ENCODE measurements around the gene OCRL.

The OCRL gene

DNA sequence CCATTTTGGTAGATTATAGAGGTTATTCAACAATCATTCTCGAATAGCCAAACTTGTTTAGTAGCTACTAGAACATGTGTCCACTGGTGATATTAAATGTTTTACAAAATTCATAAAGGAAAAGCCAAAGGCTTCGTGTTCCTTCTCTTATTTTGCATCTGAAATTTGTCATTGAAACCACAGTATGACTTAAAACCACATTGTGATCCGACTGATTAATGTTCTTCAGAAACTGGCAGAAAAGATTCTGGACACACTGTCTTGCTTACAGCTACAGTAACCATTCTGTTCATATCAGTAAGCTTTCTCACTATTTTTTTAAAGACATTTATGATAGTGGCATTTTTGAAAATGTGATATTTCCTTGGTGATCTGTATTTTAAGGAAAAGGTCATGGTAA is 14.2 kb upstream of the OCRL start:
- TF ChIP-seq EP300 (IDR thresholded peaks at IDR 0.05; ENCODE audit: borderline replicate concordance) (no peak), CEBPB (IDR thresholded peaks at IDR 0.05) (no peak), CREB1 (IDR thresholded peaks at IDR 0.05; ENCODE audit: low read depth) (no peak), EGR1 (IDR thresholded peaks at IDR 0.05) (no peak), YY1 (IDR thresholded peaks at IDR 0.05; ENCODE audit: low read depth) (no peak)
- TF ChIP-seq, protein P1, sequence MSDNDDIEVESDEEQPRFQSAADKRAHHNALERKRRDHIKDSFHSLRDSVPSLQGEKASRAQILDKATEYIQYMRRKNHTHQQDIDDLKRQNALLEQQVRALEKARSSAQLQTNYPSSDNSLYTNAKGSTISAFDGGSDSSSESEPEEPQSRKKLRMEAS (IDR thresholded peaks at IDR 0.05) = no peak

DNA sequence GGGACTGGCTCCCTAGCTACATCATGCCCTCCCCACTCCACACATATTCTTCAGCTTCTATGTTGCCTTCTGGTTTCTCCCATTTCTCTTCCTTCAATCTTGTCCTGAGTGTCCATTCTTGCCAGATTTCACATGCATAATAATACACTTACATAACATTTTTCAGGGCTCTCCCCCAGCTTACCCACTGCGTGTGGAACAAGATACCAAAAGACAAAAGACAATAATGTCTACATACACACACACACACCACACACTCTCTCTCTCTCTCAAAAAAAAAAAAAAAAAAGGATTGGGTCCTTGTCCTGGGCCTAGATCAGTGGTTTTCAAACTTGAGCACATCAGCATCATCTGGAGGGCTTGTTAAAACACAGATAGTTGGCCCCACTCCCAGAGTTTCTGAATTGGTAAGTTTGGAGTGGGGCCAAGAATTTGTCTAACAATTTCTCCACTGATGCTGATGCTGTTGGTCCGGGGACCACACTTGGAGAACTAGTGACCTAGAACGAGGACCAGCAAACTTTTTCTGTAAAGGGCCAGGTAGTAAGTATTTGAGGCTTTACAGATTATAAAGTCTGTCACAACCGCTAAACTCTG is 10.3 kb upstream of the OCRL start:
- no peak for TF ChIP-seq ZBTB7A (IDR thresholded peaks at IDR 0.05; ENCODE audit: low read depth)
- TF ChIP-seq TEAD4 (IDR thresholded peaks at IDR 0.05) = no peak
- TF ChIP-seq, protein P1 (IDR thresholded peaks at IDR 0.05) = no peak
- TF ChIP-seq EP300 (IDR thresholded peaks at IDR 0.05; ENCODE audit: borderline replicate concordance) = no peak
- TF ChIP-seq, protein P2, sequence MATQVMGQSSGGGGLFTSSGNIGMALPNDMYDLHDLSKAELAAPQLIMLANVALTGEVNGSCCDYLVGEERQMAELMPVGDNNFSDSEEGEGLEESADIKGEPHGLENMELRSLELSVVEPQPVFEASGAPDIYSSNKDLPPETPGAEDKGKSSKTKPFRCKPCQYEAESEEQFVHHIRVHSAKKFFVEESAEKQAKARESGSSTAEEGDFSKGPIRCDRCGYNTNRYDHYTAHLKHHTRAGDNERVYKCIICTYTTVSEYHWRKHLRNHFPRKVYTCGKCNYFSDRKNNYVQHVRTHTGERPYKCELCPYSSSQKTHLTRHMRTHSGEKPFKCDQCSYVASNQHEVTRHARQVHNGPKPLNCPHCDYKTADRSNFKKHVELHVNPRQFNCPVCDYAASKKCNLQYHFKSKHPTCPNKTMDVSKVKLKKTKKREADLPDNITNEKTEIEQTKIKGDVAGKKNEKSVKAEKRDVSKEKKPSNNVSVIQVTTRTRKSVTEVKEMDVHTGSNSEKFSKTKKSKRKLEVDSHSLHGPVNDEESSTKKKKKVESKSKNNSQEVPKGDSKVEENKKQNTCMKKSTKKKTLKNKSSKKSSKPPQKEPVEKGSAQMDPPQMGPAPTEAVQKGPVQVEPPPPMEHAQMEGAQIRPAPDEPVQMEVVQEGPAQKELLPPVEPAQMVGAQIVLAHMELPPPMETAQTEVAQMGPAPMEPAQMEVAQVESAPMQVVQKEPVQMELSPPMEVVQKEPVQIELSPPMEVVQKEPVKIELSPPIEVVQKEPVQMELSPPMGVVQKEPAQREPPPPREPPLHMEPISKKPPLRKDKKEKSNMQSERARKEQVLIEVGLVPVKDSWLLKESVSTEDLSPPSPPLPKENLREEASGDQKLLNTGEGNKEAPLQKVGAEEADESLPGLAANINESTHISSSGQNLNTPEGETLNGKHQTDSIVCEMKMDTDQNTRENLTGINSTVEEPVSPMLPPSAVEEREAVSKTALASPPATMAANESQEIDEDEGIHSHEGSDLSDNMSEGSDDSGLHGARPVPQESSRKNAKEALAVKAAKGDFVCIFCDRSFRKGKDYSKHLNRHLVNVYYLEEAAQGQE (IDR thresholded peaks at IDR 0.05; ENCODE audit: low read depth) = no peak
- no peak for TF ChIP-seq CEBPB (IDR thresholded peaks at IDR 0.05)
- TF ChIP-seq FOXM1 (IDR thresholded peaks at IDR 0.05; ENCODE audit: borderline replicate concordance, low read depth) = no peak
- TF ChIP-seq, protein P3, sequence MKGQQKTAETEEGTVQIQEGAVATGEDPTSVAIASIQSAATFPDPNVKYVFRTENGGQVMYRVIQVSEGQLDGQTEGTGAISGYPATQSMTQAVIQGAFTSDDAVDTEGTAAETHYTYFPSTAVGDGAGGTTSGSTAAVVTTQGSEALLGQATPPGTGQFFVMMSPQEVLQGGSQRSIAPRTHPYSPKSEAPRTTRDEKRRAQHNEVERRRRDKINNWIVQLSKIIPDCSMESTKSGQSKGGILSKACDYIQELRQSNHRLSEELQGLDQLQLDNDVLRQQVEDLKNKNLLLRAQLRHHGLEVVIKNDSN (IDR thresholded peaks at IDR 0.05) = no peak
- TF ChIP-seq TAF1 (IDR thresholded peaks at IDR 0.05; ENCODE audit: low read depth) = no peak
- TF ChIP-seq CREB1 (IDR thresholded peaks at IDR 0.05; ENCODE audit: low read depth) = no peak
- TF ChIP-seq NFIC (IDR thresholded peaks at IDR 0.05) = no peak
- TF ChIP-seq YY1 (IDR thresholded peaks at IDR 0.05; ENCODE audit: low read depth) = no peak
- no peak for TF ChIP-seq EGR1 (IDR thresholded peaks at IDR 0.05)
- no peak for TF ChIP-seq RAD21 (IDR thresholded peaks at IDR 0.05; ENCODE audit: low read depth)

DNA sequence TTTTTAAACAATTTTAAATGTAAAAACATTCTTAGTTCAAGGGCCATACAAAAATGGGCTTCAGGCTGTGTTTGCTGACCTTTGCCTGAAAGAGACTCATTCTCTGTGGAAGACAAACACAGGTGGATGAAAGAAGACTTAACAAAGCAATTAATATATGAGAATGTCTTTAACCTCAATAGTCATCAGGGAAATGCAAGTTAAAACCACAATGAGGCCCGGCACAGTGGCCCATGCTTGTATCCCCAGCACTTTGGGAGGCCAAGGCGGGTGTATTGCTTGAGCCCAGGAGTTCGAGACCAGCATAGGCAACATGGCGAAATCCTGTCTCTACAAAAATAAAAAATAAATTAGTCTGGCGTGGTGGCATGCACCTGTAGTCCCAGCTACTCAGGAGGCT is 9.6 kb upstream of the OCRL start:
- TF ChIP-seq EP300 (IDR thresholded peaks at IDR 0.05; ENCODE audit: borderline replicate concordance) (no peak), TAF1 (IDR thresholded peaks at IDR 0.05; ENCODE audit: low read depth) (no peak), TCF12 (IDR thresholded peaks at IDR 0.05; ENCODE audit: low read depth) (no peak), CEBPB (IDR thresholded peaks at IDR 0.05) (no peak), FOXM1 (IDR thresholded peaks at IDR 0.05; ENCODE audit: borderline replicate concordance, low read depth) (no peak), YY1 (IDR thresholded peaks at IDR 0.05; ENCODE audit: low read depth) (no peak), RAD21 (IDR thresholded peaks at IDR 0.05; ENCODE audit: low read depth) (no peak), EGR1 (IDR thresholded peaks at IDR 0.05) (no peak), ZBTB7A (IDR thresholded peaks at IDR 0.05; ENCODE audit: low read depth) (no peak), CREB1 (IDR thresholded peaks at IDR 0.05; ENCODE audit: low read depth) (no peak), TEAD4 (IDR thresholded peaks at IDR 0.05) (no peak)
- TF ChIP-seq, protein P1 (IDR thresholded peaks at IDR 0.05) = no peak

DNA sequence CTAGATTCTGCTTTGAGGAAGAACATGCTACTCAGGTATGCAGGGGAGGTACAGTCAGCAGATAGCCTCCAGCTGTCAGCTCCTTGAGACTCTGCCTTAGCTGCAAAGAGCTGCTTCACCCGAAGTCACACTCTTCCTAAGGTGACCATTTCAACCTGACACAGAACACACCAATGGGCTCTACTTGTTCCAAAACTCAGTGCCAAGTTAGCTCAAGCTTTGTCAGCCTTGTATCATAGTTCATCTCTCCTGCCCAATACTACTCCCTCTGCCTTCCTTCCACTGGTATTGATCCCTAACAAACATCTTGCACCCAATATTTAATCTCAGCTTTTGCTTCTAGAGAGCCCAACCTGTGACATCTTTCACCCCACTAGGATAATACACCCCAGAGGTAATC is 8.9 kb upstream of the OCRL start:
- TF ChIP-seq YY1 (IDR thresholded peaks at IDR 0.05; ENCODE audit: low read depth) = no peak
- TF ChIP-seq, protein P1 (IDR thresholded peaks at IDR 0.05) = no peak
- no peak for TF ChIP-seq RAD21 (IDR thresholded peaks at IDR 0.05; ENCODE audit: low read depth)
- no peak for TF ChIP-seq TAF1 (IDR thresholded peaks at IDR 0.05; ENCODE audit: low read depth)
- TF ChIP-seq FOXM1 (IDR thresholded peaks at IDR 0.05; ENCODE audit: borderline replicate concordance, low read depth) = no peak
- TF ChIP-seq TEAD4 (IDR thresholded peaks at IDR 0.05) = no peak
- no peak for TF ChIP-seq CREB1 (IDR thresholded peaks at IDR 0.05; ENCODE audit: low read depth)
- no peak for TF ChIP-seq CEBPB (IDR thresholded peaks at IDR 0.05)
- TF ChIP-seq ZBTB7A (IDR thresholded peaks at IDR 0.05; ENCODE audit: low read depth) = no peak
- TF ChIP-seq TCF12 (IDR thresholded peaks at IDR 0.05; ENCODE audit: low read depth) = no peak
- TF ChIP-seq, protein P2 (IDR thresholded peaks at IDR 0.05; ENCODE audit: low read depth) = no peak
- no peak for TF ChIP-seq NFIC (IDR thresholded peaks at IDR 0.05)
- no peak for TF ChIP-seq EP300 (IDR thresholded peaks at IDR 0.05; ENCODE audit: borderline replicate concordance)
- no peak for TF ChIP-seq EGR1 (IDR thresholded peaks at IDR 0.05)
- TF ChIP-seq, protein P3 (IDR thresholded peaks at IDR 0.05) = no peak

DNA sequence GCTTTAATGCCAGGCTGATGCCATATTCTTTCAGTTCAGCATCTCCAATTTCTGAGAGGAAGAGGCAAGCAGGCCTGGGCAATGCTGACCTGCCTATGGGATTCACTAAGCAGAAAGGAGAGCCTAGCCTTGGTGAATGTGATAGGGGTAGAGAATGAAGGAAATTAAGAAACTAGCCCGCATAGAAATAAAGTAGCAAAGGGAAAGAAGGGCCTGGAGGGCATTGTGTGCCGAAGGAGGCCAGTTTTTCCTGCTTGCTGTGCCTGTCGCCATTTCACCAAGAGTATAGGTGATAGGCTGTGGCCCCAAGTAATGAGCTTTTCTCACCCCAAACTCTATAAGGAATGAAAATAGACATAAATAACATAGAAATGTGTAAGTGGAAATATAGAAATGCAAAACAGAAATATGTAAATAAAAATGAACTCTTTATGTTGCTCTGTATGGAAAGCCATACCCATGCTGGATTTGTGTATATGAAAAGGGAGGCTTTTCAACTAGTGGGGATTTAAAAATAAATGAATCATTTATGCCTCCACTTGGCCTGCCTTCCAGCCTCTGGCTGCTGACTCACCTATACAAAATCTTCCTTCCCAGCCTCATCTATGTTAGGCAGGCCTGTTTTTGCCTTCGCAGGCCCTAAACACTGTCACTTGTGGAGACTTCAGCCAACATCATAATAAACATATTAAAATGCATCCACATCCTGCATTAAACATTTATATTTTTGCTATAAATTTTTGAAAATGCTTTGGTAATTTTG is 5.1 kb upstream of the OCRL start:
- TF ChIP-seq CREB1 (IDR thresholded peaks at IDR 0.05; ENCODE audit: low read depth) (no peak), TEAD4 (IDR thresholded peaks at IDR 0.05) (no peak), TAF1 (IDR thresholded peaks at IDR 0.05; ENCODE audit: low read depth) (no peak), RAD21 (IDR thresholded peaks at IDR 0.05; ENCODE audit: low read depth) (no peak), NFIC (IDR thresholded peaks at IDR 0.05) (no peak), EP300 (IDR thresholded peaks at IDR 0.05; ENCODE audit: borderline replicate concordance) (no peak), FOXM1 (IDR thresholded peaks at IDR 0.05; ENCODE audit: borderline replicate concordance, low read depth) (no peak), ZBTB7A (IDR thresholded peaks at IDR 0.05; ENCODE audit: low read depth) (no peak)
- TF ChIP-seq, protein P2 (IDR thresholded peaks at IDR 0.05; ENCODE audit: low read depth) = no peak
- TF ChIP-seq, protein P3 (IDR thresholded peaks at IDR 0.05) = no peak
- TF ChIP-seq, protein P1 (IDR thresholded peaks at IDR 0.05) = no peak
